ENCODE results near the gene WDFY4. TPM values are rescaled to one million over a fixed set of nuclear protein-coding genes. Genes with fewer than 3 reads are reported as not detected.

The WDFY4 gene
- total RNA-seq, 1 donor from 2014 or later: 33.8 TPM

DNA sequence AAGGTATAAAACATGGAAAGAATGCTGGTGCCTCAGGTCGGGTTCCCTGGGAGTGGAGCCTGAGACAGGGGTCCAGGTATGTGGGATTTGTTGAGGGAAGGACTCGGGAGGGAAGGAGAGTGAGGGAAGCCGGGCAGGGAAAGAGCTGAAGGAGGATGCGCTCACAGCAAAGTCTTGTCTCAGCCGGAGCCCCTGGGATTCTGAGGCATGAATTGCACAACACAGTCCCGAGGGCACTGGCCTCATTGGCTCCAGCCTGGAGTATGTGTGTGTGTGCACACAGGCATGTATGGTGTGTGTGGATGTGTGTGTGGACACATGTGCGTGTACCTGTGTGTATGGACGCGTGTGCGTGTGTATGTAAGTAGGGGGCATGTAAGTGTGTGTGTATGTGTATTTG, 87.4 kb downstream of the WDFY4 start:
- H3K36me3 ChIP-seq: no peaks in the 10 kb centered on the region
- H3K27ac ChIP-seq: no peak overlapping the region
- DNase-seq (ENCODE audit: low spot score in 2 of 2): no peak
- H3K4me3 ChIP-seq: no peak overlapping the region
- H3K27me3 ChIP-seq: no peaks in the 10 kb centered on the region
- TF ChIP-seq CTCF (IDR thresholded peaks at IDR 0.05): no peak
- no peaks in the 10 kb centered on the region for H3K4me1 ChIP-seq
- intact Hi-C loops (cut with DNase I): no loop called here
- H3K9me3 ChIP-seq: no peaks in the 10 kb centered on the region

- H3K27ac ChIP-seq: no peak overlapping the region
- intact Hi-C loops (cut with DNase I): no loop called here
- no peak for DNase-seq (ENCODE audit: low spot score in 2 of 2)
- no peaks in the 10 kb centered on the region for H3K4me1 ChIP-seq
- no peaks in the 10 kb centered on the region for H3K9me3 ChIP-seq
- H3K4me3 ChIP-seq: no peak overlapping the region
- H3K36me3 ChIP-seq: no peaks in the 10 kb centered on the region
- no peak for TF ChIP-seq CTCF (IDR thresholded peaks at IDR 0.05)
- H3K27me3 ChIP-seq: no peaks in the 10 kb centered on the region
Measured at GRCh38 chr10:48773580-48773979, 88.9 kb downstream of the WDFY4 start.

DNA sequence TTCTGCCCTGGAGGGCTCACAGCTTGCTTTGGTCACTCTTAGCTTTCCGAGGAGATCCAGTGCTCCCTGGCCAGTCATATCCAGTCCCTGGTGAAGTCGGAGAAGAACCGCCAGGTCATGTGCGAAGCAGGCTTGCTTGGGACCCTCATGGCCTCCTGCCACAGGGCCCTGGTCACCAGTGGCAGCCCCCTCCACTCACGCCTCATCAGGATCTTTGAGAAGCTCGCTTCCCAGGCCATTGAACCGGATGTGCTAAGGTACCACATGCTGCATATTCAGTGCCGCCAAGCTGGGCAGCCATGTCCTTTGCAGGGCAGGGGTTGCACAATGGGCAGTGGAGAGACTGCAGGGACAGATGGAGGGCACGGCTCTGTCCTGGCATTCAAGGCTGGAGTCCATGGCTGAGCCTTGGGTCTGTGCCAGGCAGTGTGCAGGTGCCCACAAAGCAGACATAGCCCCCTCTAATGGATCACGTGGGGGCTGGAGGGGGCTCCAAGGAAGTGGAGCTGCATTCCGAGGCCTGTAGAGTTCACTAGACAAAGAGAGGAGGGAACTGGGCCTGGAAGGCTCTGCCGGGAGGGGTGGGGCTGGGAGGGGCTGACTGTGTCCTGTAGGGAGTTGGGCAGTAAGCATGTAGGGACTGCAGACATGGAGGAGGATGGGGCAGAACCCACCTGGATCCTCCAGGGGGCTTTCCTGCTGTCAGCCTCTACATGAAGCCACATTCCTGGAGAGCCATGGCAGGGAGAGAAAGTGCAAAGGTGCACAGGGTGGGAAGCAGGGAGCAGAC, 89.9 kb downstream of the WDFY4 start:
- Histone ChIP-seq H3K27ac (no peak overlapping the region), H3K4me1 (no peaks in the 10 kb centered on the region), H3K9me3 (no peaks in the 10 kb centered on the region), H3K4me3 (no peak overlapping the region), H3K27me3 (no peaks in the 10 kb centered on the region), H3K36me3 (no peaks in the 10 kb centered on the region)
- no peak for DNase-seq (ENCODE audit: low spot score in 2 of 2)
- no peak for TF ChIP-seq CTCF (IDR thresholded peaks at IDR 0.05)
- intact Hi-C loops (cut with DNase I): no loop called here

- H3K4me3 ChIP-seq: no peak overlapping the region
- no peak overlapping the region for H3K27ac ChIP-seq
- TF ChIP-seq CTCF (IDR thresholded peaks at IDR 0.05): no peak
- H3K36me3 ChIP-seq: no peaks in the 10 kb centered on the region
- no peaks in the 10 kb centered on the region for H3K27me3 ChIP-seq
- no peak for DNase-seq (ENCODE audit: low spot score in 2 of 2)
- no peaks in the 10 kb centered on the region for H3K4me1 ChIP-seq
- intact Hi-C loops (cut with DNase I): no loop called here
- H3K9me3 ChIP-seq: no peaks in the 10 kb centered on the region
Measured at GRCh38 chr10:48775206-48775517, 90.5 kb downstream of the WDFY4 start.

- intact Hi-C loops (cut with DNase I): no loop called here
- H3K27me3 ChIP-seq: no peaks in the 10 kb centered on the region
- H3K27ac ChIP-seq: no peak overlapping the region
- H3K4me1 ChIP-seq: no peaks in the 10 kb centered on the region
- no peak for DNase-seq (ENCODE audit: low spot score in 2 of 2)
- no peak for TF ChIP-seq CTCF (IDR thresholded peaks at IDR 0.05)
- H3K4me3 ChIP-seq: no peak overlapping the region
- no peaks in the 10 kb centered on the region for H3K9me3 ChIP-seq
- no peaks in the 10 kb centered on the region for H3K36me3 ChIP-seq
Measured at GRCh38 chr10:48776005-48776522, 91.4 kb downstream of the WDFY4 start.
